GM18867 (cell line): ENCODE measurements around the gene AGT.
"Not testable (repeated sequence)": the region's sequence is repeated elsewhere in the genome, so short reads cannot be mapped to it uniquely, and the experiment has no call there.

ENCODE experiments used
- ATAC-seq: cut with Tn5 transposase; IDR thresholded peaks from one replicate; pipeline ENCODE4 v1.9.1; 2021; ENCODE audit warnings: mild to moderate bottlenecking, moderate library complexity; ENCODE audit not compliant: unreplicated experiment

Gene AGT

GRCh38 chr1:230694464-230694863 lies 19.5 kb downstream of the AGT start:
- no peak for ATAC-seq

DNA sequence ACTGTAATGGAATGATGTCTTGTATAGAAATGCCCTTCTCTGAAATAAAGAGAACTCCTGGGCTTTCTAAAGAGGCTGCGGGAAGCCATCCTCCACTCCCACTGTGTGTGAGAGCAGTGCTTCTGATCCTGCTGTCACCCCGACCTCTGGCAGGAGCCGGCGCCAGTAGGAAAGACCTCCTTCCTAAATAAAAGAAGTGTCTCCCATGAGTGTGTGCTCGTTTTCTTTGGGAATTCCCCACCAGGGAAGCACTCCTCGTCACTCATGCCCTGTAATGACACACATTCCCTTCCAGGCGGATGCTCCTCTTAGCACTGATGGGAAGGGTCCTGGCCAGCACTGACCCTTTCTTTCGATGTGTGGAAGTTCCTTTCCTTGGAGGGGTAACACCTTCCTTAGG lies 20.1 kb downstream of the AGT start:
- no peak for ATAC-seq

DNA sequence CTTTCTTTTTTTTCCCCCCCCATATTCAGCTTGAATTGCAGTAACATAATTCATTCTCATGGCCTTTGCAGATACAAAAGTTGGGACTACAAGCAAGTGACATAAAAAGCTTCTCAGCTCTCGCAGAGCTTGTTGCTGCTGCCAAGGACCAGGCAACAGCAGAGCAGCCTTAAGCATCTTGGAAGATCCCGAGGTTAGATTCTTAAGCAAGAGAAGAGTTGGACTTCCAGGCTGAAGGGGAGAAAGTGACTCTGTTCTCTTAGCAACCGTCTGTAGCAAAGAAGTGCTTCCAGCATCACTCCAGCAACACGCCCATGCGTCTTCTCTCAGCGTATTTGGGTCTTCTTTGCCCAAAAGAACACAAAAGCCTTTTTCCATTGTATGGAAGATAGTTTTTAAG lies 20.7 kb downstream of the AGT start:
- ATAC-seq: no peak

GRCh38 chr1:230691615-230692014 lies 22.3 kb downstream of the AGT start:
- ATAC-seq: no peak

DNA sequence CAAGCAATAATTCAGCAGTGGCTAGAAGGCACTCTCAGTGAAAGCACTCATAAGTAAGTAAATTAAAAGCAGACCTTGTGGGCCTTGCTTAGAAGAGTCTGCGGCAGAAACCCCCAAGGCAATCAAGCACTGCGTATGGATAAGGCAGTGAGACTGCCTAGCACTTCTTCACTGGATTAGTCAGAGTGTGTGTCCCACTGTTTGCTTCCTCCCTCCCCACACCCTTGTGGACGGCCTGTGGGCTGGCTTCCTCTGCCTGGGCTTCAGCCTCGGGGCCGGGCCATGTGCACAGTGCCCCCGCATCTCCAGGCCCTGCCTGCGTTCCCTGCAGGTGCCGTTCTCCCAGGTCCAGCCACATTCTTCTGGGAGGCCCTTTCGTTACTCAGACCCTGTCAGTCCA lies 23.8 kb downstream of the AGT start:
- ATAC-seq: no peak

DNA sequence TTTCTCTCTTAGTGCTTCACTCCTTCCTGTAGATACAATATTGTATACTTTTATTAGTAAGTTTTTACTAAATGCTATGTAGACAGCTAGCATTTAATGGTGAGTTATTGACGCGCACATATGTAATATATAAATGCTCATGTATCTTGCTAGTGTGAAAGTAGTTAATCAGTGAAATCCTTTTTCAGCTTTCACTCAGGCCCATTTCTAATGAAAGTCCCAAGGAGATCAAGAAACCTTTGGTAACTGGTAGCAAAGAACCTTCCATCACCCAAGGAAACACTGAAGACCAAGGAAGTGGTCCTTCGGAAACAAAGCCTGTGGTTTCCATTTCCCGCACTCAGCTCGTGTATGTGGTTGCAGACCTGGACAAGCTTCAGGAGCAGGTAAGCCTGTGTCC lies 27.2 kb downstream of the AGT start:
- ATAC-seq: no peak

GRCh38 chr1:230684998-230685397 lies 28.9 kb downstream of the AGT start:
- no peak for ATAC-seq

- no peak for ATAC-seq
Measured at GRCh38 chr1:230684146-230684545, 29.8 kb downstream of the AGT start.

DNA sequence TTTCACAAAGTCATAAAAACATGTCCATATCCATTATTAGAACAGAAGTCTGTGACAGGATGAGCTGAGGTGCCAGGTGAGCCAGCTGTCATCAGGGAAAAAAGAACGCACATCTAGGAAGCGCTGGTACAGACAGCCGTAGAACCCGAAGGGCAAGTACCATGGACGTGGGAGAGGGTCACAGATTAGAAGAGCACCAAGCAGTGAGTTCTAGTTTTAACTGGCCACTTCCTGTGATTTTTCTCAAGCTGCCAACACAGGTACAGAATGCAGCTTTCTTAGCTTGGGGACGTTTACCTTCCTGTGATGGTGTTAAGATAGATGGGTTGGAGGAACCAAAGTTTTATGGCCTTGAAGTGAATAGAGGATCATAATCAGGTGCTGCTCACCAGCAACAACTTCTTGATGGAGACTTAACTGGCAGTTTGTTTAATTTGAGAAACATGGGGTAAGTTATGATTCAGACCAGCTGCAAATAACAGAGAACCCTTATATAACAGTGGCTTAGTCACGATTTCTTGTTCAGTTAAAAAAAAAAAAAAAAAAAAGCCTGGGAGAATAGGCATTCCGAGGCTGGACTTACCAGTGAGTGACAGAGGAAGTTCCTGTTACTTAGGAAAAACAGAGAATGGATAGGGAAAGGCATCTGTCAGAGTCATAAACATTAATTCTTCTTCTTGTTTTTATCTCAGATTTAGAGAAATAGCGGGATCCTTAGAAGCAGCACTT lies 30.9 kb downstream of the AGT start:
- ATAC-seq: no peak

DNA sequence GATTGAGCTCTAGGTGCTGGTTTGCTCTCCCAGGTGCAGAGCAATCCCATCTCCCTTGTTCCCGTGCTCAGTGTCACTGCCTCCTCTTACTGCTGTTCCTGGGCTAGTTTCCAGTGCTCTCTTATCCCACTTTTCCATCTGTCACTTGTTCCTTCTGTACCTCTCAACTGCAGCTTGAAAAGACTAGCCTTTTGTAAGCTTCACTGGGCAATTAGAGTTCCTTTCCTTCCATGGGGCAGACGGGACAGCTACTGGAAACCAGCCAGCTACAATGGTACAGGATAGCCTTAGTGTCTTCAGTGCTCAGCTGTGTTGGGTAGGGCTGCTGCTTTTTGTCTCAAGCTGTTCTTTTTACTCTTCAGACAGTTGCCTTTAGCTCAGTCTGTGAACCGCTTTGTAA lies 31.6 kb downstream of the AGT start:
- no peak for ATAC-seq

DNA sequence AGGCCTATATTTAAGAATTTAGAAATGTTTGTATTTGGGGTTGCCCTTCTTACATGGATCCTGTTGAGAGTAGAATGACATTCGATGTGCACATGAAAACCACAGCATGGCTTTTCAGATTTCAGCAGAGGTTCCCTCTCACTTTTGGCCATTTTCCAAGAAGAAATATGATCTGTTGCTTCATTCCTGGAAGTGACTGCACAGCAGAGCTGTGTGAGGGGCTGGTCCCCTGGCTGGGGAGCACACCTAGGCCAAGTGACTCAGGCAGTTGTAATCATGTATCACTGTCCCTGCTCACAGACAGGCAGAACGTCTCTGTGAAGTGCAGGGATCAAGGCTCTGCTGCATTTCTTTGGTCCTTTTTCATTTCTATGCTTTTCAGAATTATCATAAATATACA lies 32.3 kb downstream of the AGT start:
- no peak for ATAC-seq

DNA sequence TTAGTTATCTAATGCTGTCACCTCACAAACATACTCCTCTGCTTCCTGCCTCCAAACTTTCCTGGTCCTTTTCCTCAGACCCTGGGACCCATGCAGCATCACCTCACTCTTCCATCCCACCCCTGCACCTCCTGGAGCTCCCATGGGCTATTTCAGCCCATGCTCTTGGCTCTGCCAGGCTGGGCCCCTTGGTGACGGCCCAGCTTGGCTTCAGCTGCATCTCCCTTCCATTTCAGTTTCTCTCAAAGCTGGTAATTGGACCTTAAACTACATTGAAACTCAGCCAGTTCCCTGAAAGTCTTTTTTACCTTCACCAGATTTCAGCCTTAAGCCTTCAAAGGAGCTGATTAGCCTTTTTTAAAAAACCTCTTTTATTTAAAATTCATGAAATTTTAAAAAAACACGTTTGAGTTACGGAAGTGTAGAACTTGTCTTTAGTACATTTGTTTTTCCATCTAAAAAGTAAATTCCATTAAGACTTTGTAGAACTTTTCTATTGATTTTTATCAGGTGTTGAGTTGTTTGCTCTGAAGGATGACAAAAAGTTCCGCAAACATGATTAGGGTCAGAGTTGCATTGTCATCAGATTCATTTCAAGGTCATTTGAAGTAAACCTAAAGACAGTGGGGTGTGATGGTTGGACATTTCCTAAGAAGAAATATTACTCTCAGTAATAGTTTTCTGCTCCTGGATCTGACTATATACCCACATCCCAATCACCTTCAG lies 33.5 kb downstream of the AGT start:
- no peak for ATAC-seq

DNA sequence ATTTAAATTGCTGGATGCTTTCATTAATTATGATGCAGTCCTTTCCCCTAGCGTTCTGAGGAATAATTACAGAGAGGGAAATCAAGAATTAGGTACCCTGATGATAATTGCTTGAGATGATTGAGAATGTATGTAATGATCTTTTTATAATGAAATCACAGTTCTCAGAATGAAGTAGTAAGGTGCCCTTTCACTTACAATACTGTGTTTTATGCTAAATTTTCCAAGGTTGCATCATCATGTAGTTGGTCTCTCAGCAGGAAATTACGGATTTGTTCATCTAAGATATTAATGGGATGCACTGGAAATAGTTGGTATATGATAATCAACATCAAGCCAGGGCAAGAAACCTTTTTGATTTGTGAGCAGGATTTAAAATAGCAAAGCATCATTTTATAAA lies 34.1 kb downstream of the AGT start:
- no peak for ATAC-seq

DNA sequence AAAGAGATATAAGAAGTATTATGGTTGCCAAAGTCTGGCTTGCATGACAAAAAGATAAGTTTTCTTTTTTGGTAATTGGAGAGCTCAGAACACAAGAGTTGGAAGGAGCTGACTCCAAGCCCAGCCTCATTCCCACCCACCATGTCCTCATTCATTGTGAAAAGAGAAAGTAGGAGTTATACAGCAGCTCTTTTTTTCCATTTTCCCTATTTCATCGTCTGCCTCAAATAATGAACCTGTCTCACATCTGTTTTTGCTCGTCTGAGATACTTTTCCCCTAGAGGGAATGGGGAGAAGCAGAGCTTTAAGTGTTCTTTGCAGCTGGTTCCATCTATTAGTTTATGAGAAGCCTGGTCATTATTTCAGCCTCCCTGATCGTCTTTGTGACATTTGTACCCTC lies 34.7 kb downstream of the AGT start:
- ATAC-seq: no peak

GRCh38 chr1:230677200-230677599 lies 36.7 kb downstream of the AGT start:
- ATAC-seq: no peak

- ATAC-seq: no peak
Measured at GRCh38 chr1:230674581-230674980, 39.3 kb downstream of the AGT start.

DNA sequence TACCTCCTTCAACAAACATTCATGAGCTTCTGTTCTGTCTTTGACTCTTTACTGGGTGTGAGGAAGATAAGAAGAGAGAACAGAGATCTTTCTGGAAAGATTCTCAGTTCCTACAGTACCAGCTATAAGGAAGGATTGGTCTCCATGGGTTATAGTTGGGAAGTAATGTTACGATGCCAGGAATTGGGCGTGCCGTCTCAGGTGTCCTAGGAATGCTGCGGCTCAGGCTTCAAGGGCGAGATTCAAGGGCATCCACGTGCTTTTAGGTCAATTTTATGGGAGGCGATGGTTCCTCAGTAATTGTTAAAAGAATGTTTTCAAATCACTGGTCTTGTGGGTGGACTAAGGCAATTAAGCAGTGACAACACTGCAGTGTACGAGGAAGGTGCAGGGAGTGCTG lies 44.4 kb downstream of the AGT start:
- no peak for ATAC-seq

DNA sequence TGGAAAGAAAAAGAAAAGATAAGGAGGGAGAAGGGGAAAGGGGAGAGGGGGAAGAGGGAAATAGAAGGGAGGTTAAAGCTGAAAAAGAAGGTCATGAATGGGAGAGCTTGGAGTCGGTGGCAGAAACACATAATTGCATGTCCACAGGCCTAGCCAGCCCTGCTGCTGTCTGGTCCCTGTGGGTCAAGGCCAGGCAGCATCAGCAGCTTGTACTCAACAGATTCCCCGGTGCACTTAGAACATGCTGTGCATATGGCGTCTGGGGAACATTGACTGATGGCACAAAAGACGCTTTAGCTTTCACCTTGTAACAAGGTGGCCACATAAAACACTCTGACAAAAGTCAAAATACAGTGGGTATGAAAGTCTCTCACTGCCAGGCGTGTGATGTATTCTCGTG lies 45.7 kb downstream of the AGT start:
- ATAC-seq: no peak

DNA sequence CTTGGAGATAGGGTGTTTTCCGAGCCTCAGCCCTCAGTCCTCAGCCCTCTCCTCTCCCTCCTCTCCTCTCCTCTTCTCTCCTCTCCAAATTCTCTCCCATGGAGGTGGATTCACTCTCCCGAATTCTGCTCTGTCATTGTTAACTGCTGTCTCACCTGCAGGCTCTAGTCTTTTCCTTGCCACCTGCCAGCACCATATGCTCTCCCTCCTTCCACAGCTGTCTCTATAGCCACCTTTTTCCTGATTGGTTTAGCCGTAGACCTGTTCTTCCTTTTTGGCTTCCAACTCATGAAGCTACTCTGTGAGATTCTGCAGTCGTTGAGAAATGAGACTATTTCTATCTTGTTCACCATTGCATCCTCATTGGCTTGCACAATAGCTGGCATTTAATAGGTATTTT lies 51.9 kb downstream of the AGT start:
- no peak for ATAC-seq

DNA sequence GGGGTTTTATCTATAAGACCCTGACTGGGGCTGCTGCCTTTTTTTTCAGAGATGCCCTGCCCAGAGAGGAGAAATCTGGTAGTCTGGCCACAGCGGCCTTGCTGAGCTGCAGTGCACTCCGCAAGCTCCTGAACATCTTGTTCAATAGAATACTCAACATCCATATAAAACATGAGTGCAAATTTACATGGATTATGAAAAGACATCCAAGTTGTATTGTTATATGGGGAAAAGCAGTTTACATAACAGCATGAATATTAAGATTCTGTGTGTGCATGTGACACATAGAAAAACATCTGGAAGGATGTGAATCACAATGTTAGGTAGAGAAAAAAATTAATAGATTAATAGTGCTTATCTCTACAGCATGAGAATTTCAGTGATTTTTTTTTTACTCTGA lies 55.2 kb downstream of the AGT start:
- no peak for ATAC-seq

DNA sequence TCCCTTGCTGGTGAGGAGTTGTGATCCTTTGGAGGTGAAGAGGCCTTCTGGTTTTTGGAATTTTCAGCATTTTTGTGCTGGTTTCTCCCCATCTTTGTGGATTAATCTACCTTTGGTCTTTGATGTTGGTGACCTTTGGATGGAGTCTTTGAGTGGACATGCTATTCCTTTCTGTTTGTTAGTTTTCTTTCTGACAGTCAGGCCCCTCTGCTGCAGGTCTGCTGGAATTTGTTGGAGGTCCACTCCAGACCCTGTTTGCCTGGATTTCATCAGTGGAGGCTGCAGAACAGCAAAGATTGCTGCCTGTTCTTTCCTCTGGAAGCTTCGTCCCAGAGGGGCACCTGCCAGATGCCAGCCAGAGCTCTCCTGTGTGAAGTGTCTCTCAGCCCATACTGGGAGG lies 55.8 kb downstream of the AGT start:
- ATAC-seq: not testable (repeated sequence)

GRCh38 chr1:230656719-230657118 lies 57.2 kb downstream of the AGT start:
- ATAC-seq: not testable (repeated sequence)
